HL-60 (cell line): Measurements from ENCODE around the gene SFT2D1.

Experiments used
- DNase-seq, 2 experiments: peaks; one replicate each; pipeline ENCODE4 v3.0.0-alpha.2; 2010 to 2020; ENCODE audit warnings: low read depth in 1 of 2, low spot score in 1 of 2
- H3K27ac ChIP-seq: fragments of 250-450 bp; sonication (Bioruptor Pico); replicated peaks from 2 replicates; pipeline ENCODE4 v1.5.1; 2020; ENCODE audit warnings: mild to moderate bottlenecking, moderate library complexity
- H3K27me3 ChIP-seq: fragments of 250-450 bp; sonication (Bioruptor Pico); 2 replicates; pipeline ENCODE4 v1.5.1; 2021; ENCODE audit warnings: mild to moderate bottlenecking, moderate library complexity; ENCODE audit not compliant: insufficient read depth, poor library complexity, severe bottlenecking
- H3K4me3 ChIP-seq: replicated peaks from 2 replicates; pipeline ENCODE4 v1.5.1; 2011; ENCODE audit warnings: mild to moderate bottlenecking, control low read depth, low read length; ENCODE audit not compliant: insufficient read depth
- CTCF ChIP-seq: IDR thresholded peaks from one replicate; pipeline ENCODE4 v1.5.1; 2011; ENCODE audit warnings: low read length, control low read depth, inconsistent platforms; ENCODE audit not compliant: insufficient read depth
- GABPA ChIP-seq: IDR thresholded peaks from 2 replicates; pipeline ENCODE4 v1.6.1; 2012; ENCODE audit warnings: low read depth
- POLR2AphosphoS5 ChIP-seq: IDR thresholded peaks from 2 replicates; pipeline ENCODE4 v1.6.1; 2012; ENCODE audit warnings: low read depth
- REST ChIP-seq: IDR thresholded peaks from 2 replicates; pipeline ENCODE4 v1.6.1; 2012; ENCODE audit warnings: low read depth; ENCODE audit not compliant: insufficient replicate concordance
- SPI1 ChIP-seq: IDR thresholded peaks from 2 replicates; pipeline ENCODE4 v1.6.1; 2012; ENCODE audit warnings: low read depth, mild to moderate bottlenecking, borderline replicate concordance

Gene SFT2D1

DNA sequence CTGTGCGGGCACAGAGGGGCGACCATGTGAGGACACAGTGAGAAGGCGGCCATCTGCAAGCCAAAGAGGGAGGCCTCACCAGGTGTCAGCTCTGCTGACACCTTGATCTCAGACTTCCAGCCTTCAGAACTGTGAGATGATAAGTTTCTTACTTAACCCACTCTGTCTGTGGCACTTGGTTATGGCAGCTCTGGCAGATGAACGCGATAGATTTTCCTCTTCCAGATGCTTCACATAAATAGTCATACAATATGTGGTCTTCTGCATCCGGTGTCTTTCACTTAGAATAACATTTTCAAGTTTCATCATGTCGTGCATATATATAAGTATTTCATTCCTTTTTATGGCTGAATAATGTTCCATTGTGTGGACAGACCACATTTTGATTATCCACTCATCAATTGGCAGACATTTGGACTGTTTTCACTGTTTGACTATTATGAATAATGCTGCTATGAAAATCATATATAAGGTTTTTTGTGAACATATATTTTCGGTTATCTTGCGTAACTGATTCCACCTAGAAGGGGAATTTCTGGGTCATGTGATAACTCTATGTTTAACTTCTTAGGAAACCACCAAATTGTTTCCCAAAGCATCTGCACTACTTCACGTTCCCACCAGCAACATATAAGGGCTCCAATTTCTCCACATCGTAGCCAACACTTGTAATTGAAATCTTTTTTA is 64.3 kb downstream of the SFT2D1 start:
- Histone ChIP-seq H3K27me3 (no peaks in the 10 kb centered on the region), H3K27ac (no peak overlapping the region), H3K4me3 (no peak overlapping the region)
- DNase-seq = no peak
- no peak for TF ChIP-seq SPI1
- no peak for TF ChIP-seq GABPA
- TF ChIP-seq POLR2AphosphoS5 = no peak
- no peak for TF ChIP-seq REST
- TF ChIP-seq CTCF = no peak

DNA sequence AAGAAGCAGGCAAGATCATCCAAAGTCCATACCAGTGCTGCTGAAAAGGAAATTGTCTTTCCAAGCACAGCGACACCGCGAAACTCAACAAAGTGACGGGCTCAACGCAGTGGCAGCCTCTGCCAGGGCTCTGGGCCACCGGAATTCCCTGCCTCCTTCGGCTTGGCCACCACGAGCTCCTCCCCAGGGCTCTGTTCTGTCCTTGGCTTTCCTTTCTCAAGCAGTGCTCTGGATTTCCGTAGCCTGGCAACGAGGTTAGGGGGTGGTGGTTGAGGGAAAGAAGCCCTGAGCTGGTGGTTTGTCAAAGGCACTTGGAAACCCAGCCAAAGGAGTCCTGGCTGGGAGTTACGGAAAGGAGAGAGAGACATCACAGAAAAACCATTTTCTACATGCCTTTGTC is 65.3 kb downstream of the SFT2D1 start:
- TF ChIP-seq SPI1 = no peak
- no peak for TF ChIP-seq CTCF
- TF ChIP-seq REST = no peak
- TF ChIP-seq GABPA = no peak
- TF ChIP-seq POLR2AphosphoS5 = no peak
- Histone ChIP-seq H3K27ac (no peak overlapping the region), H3K27me3 (no peaks in the 10 kb centered on the region), H3K4me3 (no peak overlapping the region)
- DNase-seq = no peak

DNA sequence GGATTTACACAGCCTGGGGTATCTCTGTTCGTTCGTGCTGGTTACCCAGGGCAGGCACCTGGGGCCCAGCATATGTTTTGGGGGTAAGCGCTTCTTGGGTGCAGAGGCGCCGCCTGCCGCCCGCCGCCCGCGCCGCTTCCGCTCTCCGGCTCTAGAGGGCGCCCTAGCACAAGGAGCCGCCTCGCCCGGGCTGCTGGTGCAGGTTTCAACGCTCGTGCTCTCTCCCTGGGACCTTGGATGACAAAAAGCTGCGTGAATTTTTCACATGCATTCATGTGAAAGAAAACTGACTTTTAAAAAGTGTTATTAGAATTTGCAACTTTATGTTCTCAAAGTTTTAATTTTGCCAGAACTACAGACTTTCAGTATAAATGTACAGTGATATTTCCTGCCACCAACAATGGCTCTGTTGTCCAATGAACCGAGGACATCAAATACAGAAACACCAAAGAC is 66.6 kb downstream of the SFT2D1 start:
- Histone ChIP-seq H3K27ac (no peak overlapping the region), H3K27me3 (no peaks in the 10 kb centered on the region)

More for the DNA sequence above, 66.6 kb downstream of the SFT2D1 start:
- no peak overlapping the region for H3K4me3 ChIP-seq
- peak in 1 of 2 experiments; percentile 69 for DNase-seq
- TF ChIP-seq REST (no peak), CTCF (peak; percentile 62), GABPA (no peak), POLR2AphosphoS5 (no peak), SPI1 (peak; percentile 16; the same call in 1 of the 2 replicates)
